Rectal smooth muscle tissue (tissue), 1 donor: ENCODE data around the gene NUDT2.
A peak's percentile ranks its signal among the peaks of the same experiment; 100 is the strongest.
"Not testable (repeated sequence)": the region's sequence is repeated elsewhere in the genome, so short reads cannot be mapped to it uniquely, and the experiment has no call there.

ENCODE experiments used
- H3K27ac ChIP-seq: one replicate; pipeline ENCODE4 v1.7.0; 2013; ENCODE audit warnings: low read depth, low read length, inconsistent platforms
- H3K27me3 ChIP-seq: one replicate; pipeline ENCODE4 v1.7.0; 2013; ENCODE audit warnings: low read length; ENCODE audit not compliant: control insufficient read depth, insufficient read depth
- H3K36me3 ChIP-seq: one replicate; pipeline ENCODE4 v1.7.0; 2013; ENCODE audit warnings: low read length; ENCODE audit not compliant: control insufficient read depth, insufficient read depth
- H3K4me1 ChIP-seq: one replicate; pipeline ENCODE4 v1.7.0; 2013; ENCODE audit warnings: low read length; ENCODE audit not compliant: control insufficient read depth, insufficient read depth
- H3K4me3 ChIP-seq: one replicate; pipeline ENCODE4 v1.7.0; 2013; ENCODE audit warnings: low read length
- H3K9ac ChIP-seq: one replicate; pipeline ENCODE4 v1.7.0; 2013; ENCODE audit warnings: low read length

NUDT2 gene

GRCh38 chr9:34328987-34329832 is at the start of gene NUDT2, which contains the start of gene KIF24:
Gene NUDT2, plus strand, starts transcription at chr9:34329569. Its CDS starts 9,471 bp downstream, at chr9:34339040.
Gene KIF24, minus strand, starts transcription at chr9:34329268. Its CDS starts 17,922 bp downstream, at chr9:34311346.
- Histone ChIP-seq H3K9ac (peak within 1 kb of the TSS; percentile 99), H3K4me1 (peaks cover 6% of the 10 kb centered on the region), H3K4me3 (peak within 1 kb of the TSS; percentile 99), H3K27ac (peak within 1 kb of the TSS; percentile 97), H3K36me3 (no peaks in the 10 kb centered on the region), H3K27me3 (no peaks in the 10 kb centered on the region)

DNA sequence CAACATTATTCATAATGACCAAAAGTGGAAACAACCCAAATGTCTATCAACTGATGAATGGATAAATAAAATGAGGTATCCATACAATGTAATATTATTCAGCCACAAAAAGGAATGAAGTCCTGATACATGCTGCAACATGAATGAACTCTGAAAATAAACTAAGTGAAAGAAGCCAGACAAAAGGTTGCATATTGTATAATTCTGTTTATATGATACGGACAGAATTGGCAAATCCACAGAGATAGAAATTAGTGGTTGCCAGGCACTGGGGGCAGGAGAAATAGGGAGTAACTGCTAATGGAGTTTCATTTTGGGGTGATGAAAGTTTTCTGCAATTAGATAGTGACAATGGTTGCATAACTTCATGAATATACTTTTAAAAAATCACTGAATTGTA is 47.3 kb upstream of the NUDT2 start:
- Histone ChIP-seq H3K9ac (no peak overlapping the region), H3K36me3 (no peaks in the 10 kb centered on the region), H3K27ac (no peak overlapping the region), H3K27me3 (no peaks in the 10 kb centered on the region), H3K4me1 (no peaks in the 10 kb centered on the region), H3K4me3 (no peak overlapping the region)

- Histone ChIP-seq H3K27me3 (no peaks in the 10 kb centered on the region), H3K4me1 (no peaks in the 10 kb centered on the region), H3K4me3 (no peak overlapping the region)
Measured at GRCh38 chr9:34289159-34289558, 40.2 kb upstream of the NUDT2 start.

DNA sequence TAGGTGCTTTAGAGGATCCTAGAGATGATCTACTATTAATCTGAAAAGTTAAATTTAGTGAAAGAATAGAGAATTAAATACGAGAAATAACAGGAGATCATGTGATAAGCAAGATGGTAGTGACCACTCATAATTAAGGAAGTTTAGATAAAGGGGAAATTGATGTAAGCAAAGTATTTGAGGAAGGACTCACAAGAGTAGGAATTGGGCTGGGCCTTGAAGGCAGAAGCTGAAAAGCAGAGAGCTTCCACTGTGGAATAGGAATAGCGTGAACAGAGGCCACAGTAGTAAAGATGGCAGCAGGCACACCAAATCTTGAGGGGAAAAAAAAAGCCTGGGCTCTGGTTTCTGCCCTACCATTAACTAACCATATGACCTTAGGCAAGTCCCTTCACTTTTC is 38.3 kb upstream of the NUDT2 start:
- no peak overlapping the region for H3K27ac ChIP-seq
- H3K9ac ChIP-seq, result no peak overlapping the region
- no peak overlapping the region for H3K4me3 ChIP-seq
- no peaks in the 10 kb centered on the region for H3K27me3 ChIP-seq
- H3K4me1 ChIP-seq, result no peaks in the 10 kb centered on the region
- no peaks in the 10 kb centered on the region for H3K36me3 ChIP-seq

More at GRCh38 chr9:34289159-34289558, 40.2 kb upstream of the NUDT2 start:
- Histone ChIP-seq H3K9ac (no peak overlapping the region), H3K36me3 (no peaks in the 10 kb centered on the region), H3K27ac (no peak overlapping the region)

DNA sequence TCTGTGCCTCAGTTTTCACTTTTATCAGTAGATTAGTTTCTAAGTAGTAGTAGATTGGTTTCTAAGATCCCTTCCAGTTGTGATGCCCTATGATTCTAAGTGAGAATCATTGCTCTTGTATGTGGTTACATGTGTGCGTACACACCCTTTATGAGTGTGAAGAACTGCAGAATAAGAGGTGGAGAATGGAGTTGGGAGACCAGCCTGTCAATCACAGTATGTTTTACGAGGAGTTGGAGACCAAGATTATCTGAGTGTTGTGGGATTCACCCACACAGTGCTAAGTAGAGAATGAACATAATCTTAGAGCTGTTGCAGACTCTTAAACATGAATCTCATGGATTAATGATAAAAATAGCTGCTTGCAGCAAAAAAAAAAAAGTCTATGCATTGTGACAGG is 37.9 kb upstream of the NUDT2 start:
- no peaks in the 10 kb centered on the region for H3K4me1 ChIP-seq
- H3K9ac ChIP-seq, result no peak overlapping the region
- H3K27me3 ChIP-seq, result no peaks in the 10 kb centered on the region
- H3K4me3 ChIP-seq, result no peak overlapping the region
- no peak overlapping the region for H3K27ac ChIP-seq
- H3K36me3 ChIP-seq, result no peaks in the 10 kb centered on the region

- no peaks in the 10 kb centered on the region for H3K4me1 ChIP-seq
- H3K9ac ChIP-seq, result no peak overlapping the region
- H3K4me3 ChIP-seq, result no peak overlapping the region
- H3K27me3 ChIP-seq, result no peaks in the 10 kb centered on the region
- H3K36me3 ChIP-seq, result no peaks in the 10 kb centered on the region
- H3K27ac ChIP-seq, result no peak overlapping the region
Measured at GRCh38 chr9:34292552-34292951, 36.8 kb upstream of the NUDT2 start.

- not testable (repeated sequence) for H3K36me3 ChIP-seq, H3K9ac ChIP-seq, H3K27me3 ChIP-seq, H3K4me1 ChIP-seq, H3K27ac ChIP-seq, H3K4me3 ChIP-seq
Measured at GRCh38 chr9:34301064-34301463, 28.3 kb upstream of the NUDT2 start.

DNA sequence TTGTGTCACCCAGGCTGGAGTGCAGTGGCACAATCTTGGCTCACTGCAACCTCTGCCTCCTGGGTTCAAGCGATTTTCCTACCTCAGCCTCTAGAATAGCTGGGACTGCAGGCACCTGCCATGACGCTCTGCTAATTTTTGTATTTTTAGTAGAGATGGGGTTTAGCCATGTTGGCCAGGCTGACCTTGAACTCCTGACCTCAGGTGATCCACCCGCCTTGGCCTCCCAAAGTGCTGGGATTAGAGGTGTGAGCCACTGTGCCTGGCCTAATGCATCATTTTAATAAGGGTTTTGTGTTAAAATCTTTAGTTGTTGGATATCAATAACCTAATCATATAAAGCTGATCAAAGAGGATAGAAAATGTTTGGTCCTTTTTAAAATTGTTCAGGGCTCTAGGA is 21.1 kb upstream of the NUDT2 start:
- not testable (repeated sequence) for H3K4me3 ChIP-seq, H3K36me3 ChIP-seq, H3K27me3 ChIP-seq, H3K27ac ChIP-seq, H3K4me1 ChIP-seq, H3K9ac ChIP-seq

DNA sequence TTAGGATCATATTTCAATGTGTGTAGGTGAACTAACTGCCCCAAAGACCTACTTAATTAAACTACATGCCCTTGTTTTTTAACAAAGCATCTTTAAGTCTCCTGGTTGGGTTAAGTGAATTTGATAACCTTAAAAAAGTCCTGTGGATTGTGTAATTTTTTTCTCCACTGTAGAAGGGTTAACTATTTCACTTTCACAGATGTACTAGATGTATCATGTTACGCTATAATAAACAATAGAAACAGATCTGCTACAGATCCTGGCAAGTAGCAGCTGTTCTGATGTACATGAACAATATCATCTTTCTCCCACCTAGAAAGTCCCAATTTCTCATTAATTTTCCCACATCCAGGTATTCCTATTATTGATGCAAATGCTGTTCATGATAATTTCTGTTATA is 19.2 kb upstream of the NUDT2 start:
- Histone ChIP-seq H3K27me3 (no peaks in the 10 kb centered on the region), H3K27ac (no peak overlapping the region), H3K36me3 (no peaks in the 10 kb centered on the region), H3K4me1 (no peaks in the 10 kb centered on the region), H3K9ac (no peak overlapping the region), H3K4me3 (no peak overlapping the region)

GRCh38 chr9:34311499-34312185 is 17.7 kb upstream of the NUDT2 start:
- no peaks in the 10 kb centered on the region for H3K4me1 ChIP-seq
- no peak overlapping the region for H3K27ac ChIP-seq
- no peak overlapping the region for H3K9ac ChIP-seq
- H3K36me3 ChIP-seq, result no peaks in the 10 kb centered on the region
- no peak overlapping the region for H3K4me3 ChIP-seq
- no peaks in the 10 kb centered on the region for H3K27me3 ChIP-seq

DNA sequence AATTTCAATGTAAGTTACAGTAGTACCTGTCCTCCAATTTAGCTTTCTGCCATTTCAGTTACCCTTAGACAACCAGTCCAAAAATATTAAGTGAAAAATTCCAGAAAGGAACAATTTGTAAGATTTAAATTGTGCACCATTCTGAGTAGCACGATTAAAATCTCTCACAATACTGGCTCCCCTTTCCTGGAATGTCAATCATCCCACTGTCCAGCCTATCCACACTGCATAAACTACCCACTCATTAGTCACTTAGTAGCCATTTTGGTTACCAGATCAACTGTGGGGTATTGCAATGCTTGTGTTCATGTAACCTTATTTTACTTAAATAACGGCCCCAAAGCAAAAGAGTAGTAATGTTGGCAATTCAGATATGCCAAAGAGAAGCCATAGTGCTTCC is 11.9 kb upstream of the NUDT2 start:
- no peak overlapping the region for H3K4me3 ChIP-seq
- no peaks in the 10 kb centered on the region for H3K4me1 ChIP-seq
- no peaks in the 10 kb centered on the region for H3K36me3 ChIP-seq
- no peak overlapping the region for H3K9ac ChIP-seq
- no peak overlapping the region for H3K27ac ChIP-seq
- H3K27me3 ChIP-seq, result no peaks in the 10 kb centered on the region

- Histone ChIP-seq H3K4me1 (no peaks in the 10 kb centered on the region), H3K27me3 (no peaks in the 10 kb centered on the region), H3K9ac (no peak overlapping the region), H3K4me3 (no peak overlapping the region), H3K27ac (no peak overlapping the region), H3K36me3 (no peaks in the 10 kb centered on the region)
Measured at GRCh38 chr9:34318163-34318790, 11.1 kb upstream of the NUDT2 start.
